ENCODE measurements around the gene HOXA11.

DNA sequence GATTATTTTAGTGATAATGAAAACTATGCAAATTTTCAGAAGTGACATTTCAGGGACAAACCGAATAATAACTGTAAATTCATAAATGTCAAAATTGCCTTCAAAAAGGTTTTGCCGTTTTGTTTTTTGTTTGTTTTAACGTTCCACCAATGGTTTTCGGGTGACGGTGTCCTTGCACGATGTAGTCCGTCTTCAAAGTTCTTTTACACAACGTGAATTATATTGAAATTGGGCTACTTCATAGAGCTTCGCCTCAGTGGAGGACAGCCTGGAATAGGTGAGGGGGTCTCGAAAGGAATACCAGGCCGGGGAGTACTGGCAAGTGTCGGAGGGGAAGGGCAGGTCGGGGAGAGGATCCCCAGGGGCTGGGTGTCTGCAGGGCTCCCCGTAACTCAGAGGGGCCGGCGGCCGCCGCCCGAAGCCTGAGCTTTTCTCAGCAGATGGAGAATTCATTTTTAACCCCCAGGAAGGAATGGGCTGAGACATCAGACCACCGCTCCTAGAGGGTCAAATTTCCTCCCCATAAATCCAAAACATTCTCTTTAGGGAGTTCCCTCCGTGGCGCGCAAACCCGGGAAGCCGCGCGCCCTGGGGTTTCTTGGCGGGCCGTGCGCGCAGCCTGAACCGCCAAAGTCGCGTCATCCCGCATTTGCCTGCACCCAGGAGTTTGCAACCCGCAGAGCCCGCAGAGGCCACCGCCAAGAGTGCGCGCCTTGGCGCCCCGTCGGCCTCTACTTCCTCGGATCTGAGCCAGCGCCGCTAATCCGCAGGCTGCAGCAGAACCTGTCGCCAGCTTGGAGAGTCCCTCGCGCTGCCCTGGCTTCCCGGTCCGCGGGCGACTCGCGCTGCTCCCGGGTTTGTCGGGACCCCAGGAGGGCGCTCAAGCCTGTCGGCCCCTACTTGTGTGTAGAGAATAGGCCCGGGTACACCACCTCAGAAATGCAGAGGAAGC is 40.2 kb upstream of the HOXA11 start:
- no peak for TF ChIP-seq RFX5 (IDR thresholded peaks at IDR 0.05; ENCODE audit: low read depth, low read length)
- TF ChIP-seq, protein P1, sequence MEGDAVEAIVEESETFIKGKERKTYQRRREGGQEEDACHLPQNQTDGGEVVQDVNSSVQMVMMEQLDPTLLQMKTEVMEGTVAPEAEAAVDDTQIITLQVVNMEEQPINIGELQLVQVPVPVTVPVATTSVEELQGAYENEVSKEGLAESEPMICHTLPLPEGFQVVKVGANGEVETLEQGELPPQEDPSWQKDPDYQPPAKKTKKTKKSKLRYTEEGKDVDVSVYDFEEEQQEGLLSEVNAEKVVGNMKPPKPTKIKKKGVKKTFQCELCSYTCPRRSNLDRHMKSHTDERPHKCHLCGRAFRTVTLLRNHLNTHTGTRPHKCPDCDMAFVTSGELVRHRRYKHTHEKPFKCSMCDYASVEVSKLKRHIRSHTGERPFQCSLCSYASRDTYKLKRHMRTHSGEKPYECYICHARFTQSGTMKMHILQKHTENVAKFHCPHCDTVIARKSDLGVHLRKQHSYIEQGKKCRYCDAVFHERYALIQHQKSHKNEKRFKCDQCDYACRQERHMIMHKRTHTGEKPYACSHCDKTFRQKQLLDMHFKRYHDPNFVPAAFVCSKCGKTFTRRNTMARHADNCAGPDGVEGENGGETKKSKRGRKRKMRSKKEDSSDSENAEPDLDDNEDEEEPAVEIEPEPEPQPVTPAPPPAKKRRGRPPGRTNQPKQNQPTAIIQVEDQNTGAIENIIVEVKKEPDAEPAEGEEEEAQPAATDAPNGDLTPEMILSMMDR (conservative IDR thresholded peaks at IDR 0.05; ENCODE audit: low read depth, low read length): no peak
- TF ChIP-seq POLR2A (IDR thresholded peaks at IDR 0.05; ENCODE audit: low read depth, low read length): no peak
- no peak for TF ChIP-seq RAD21 (IDR thresholded peaks at IDR 0.05; ENCODE audit: low read length)
- no peak for TF ChIP-seq CEBPB (IDR thresholded peaks at IDR 0.05; ENCODE audit: low read depth, low read length)
- TF ChIP-seq MXI1 (IDR thresholded peaks at IDR 0.05; ENCODE audit: borderline replicate concordance, low read depth, low read length): no peak

Measured in IMR-90 (cell line).